Esophagus squamous epithelium (tissue), 4 donors: ENCODE data around the gene FHL2.

Experiments
- POLR2A ChIP-seq, 4 donors: fragments of 450-650 bp; IDR thresholded peaks; one replicate each; pipeline ENCODE4 v1.6.1; 2017; ENCODE audit warnings: antibody characterized with exemption in 4 of 4, mild to moderate bottlenecking in 4 of 4, moderate library complexity in 3 of 4
- TF ChIP-seq, protein P1 (sequence below), 6 experiments: fragments of 450-650 bp in 4 of 6; fragments of 200-600 bp in 2 of 6; sonication (generic) in 2 of 6; IDR thresholded peaks; one replicate each; pipeline ENCODE4 v1.5.1; 2016 to 2019; ENCODE audit warnings: antibody characterized with exemption in 6 of 6, mild to moderate bottlenecking in 4 of 6, moderate library complexity in 4 of 6

DNA sequence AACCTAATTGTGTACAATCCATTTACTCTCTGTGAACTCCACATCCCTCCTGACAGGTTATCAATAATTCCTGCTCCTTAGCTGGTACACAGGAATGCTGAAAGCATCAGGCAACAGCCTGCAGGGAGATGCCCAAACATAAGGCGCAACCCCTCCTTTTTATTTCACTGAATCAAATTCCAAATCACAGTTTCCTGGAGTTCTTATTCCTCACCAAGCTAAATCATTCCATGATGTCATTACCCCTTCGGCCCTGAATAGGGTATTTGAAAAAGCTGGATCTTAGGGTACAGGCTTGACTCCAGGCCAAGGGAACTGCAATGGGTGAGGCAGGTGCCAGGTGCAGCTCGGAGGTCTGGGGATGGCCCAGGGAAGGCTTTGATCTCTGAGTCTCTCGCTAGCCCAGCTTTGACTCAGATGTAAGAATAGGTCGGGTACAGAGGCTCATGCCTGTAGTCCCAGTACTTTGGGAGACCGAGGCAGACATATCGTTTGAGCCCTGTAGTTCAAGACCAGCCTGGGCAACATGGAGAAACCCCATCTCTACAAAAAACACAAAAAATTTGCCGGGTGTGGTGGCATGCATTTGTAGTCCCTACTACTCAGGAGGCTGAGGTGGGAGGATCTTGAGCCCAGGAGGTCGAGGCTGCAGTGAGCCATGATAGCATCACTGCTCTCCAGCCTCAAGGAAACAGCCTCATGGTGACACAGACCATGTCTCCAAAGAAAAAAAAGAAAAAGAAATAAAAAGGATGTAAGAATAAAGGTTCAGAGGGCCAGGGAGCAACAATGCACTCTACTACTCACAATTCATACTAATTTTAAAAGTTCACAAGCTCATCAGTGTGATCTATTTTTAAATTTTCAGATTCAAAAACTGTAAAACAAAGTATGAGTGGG is 6.8 kb downstream of the FHL2 start:
- TF ChIP-seq, protein P1, sequence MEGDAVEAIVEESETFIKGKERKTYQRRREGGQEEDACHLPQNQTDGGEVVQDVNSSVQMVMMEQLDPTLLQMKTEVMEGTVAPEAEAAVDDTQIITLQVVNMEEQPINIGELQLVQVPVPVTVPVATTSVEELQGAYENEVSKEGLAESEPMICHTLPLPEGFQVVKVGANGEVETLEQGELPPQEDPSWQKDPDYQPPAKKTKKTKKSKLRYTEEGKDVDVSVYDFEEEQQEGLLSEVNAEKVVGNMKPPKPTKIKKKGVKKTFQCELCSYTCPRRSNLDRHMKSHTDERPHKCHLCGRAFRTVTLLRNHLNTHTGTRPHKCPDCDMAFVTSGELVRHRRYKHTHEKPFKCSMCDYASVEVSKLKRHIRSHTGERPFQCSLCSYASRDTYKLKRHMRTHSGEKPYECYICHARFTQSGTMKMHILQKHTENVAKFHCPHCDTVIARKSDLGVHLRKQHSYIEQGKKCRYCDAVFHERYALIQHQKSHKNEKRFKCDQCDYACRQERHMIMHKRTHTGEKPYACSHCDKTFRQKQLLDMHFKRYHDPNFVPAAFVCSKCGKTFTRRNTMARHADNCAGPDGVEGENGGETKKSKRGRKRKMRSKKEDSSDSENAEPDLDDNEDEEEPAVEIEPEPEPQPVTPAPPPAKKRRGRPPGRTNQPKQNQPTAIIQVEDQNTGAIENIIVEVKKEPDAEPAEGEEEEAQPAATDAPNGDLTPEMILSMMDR (IDR thresholded peaks at IDR 0.05), result no peak
- TF ChIP-seq POLR2A (IDR thresholded peaks at IDR 0.05), result no peak
